PFSK-1 (cell line): ENCODE data around the gene C1orf87.

Source experiments
- POLR2AphosphoS5 ChIP-seq: IDR thresholded peaks from 2 replicates; pipeline ENCODE4 v1.6.1; 2012; ENCODE audit warnings: low read depth, mild to moderate bottlenecking, control low read depth, low read length, moderate library complexity
- TAF1 ChIP-seq: IDR thresholded peaks from 2 replicates; pipeline ENCODE4 v1.6.1; 2012; ENCODE audit warnings: low read length, control low read depth, borderline replicate concordance; ENCODE audit not compliant: insufficient read depth
- TF ChIP-seq, protein P1 (sequence below), 2 experiments: IDR thresholded peaks; 2 replicates each; pipeline versions ENCODE4 v1.6.1 to v1.8.0; 2011 to 2012; ENCODE audit warnings: low read depth in 2 of 2, low read length in 2 of 2, control low read depth in 1 of 2, inconsistent platforms in 1 of 2, mild to moderate bottlenecking in 1 of 2, moderate library complexity in 1 of 2; ENCODE audit not compliant: insufficient read depth in 1 of 2

- TF ChIP-seq, protein P1, sequence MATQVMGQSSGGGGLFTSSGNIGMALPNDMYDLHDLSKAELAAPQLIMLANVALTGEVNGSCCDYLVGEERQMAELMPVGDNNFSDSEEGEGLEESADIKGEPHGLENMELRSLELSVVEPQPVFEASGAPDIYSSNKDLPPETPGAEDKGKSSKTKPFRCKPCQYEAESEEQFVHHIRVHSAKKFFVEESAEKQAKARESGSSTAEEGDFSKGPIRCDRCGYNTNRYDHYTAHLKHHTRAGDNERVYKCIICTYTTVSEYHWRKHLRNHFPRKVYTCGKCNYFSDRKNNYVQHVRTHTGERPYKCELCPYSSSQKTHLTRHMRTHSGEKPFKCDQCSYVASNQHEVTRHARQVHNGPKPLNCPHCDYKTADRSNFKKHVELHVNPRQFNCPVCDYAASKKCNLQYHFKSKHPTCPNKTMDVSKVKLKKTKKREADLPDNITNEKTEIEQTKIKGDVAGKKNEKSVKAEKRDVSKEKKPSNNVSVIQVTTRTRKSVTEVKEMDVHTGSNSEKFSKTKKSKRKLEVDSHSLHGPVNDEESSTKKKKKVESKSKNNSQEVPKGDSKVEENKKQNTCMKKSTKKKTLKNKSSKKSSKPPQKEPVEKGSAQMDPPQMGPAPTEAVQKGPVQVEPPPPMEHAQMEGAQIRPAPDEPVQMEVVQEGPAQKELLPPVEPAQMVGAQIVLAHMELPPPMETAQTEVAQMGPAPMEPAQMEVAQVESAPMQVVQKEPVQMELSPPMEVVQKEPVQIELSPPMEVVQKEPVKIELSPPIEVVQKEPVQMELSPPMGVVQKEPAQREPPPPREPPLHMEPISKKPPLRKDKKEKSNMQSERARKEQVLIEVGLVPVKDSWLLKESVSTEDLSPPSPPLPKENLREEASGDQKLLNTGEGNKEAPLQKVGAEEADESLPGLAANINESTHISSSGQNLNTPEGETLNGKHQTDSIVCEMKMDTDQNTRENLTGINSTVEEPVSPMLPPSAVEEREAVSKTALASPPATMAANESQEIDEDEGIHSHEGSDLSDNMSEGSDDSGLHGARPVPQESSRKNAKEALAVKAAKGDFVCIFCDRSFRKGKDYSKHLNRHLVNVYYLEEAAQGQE (IDR thresholded peaks at IDR 0.05; ENCODE audit: insufficient read depth in 1 of 2, low read depth in 2 of 2, low read length in 2 of 2): no peak
- no peak for TF ChIP-seq POLR2AphosphoS5
- TF ChIP-seq TAF1: no peak
Measured at GRCh38 chr1:60111118-60111517, 37.5 kb upstream of the C1orf87 start.
